ENCODE results near the gene PTPRC.
A peak's percentile ranks its signal among the peaks of the same experiment; 100 is the strongest.

Gene PTPRC

DNA sequence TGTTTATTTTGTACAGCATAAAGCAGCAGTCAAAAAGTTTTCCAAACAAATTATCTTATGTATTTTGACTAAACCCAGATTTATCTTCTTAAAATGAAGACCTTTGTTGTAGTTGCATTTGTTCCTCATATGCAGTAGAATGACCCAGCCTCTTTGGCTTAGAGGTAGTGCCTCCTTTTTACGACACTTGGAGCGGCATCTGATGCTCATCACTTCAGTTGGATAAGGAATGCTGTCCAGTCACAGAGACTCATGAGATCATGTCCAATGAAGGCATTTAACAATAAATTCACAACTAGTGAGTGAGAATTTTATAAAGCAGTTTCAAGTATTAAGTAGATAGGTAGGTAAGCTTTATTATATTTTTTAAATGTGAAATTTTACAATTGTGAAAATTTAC, 35.2 kb downstream of the PTPRC start:
- no peak for DNase-seq (ENCODE audit: low read depth in 3 of 3)

DNA sequence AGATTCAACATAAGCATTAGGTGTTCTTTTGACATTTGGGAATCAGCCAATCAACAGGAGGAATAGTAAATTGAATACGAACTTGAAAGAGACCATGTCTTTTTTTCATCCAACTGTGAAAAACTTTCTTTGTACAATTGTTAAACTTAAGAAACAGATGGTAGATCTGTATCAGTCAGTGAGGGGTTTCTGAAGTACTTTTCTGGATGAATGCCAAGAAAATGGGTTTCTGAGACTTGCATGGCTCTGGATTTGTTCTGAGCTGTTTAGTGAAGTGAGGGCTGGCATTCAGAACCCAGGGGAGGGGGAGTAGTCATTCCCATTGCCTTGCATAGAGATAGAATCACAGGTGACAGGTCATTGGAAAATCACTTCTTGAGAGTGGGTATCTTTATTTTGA, 37.4 kb downstream of the PTPRC start:
- DNase-seq (ENCODE audit: low read depth in 3 of 3) = no peak

DNA sequence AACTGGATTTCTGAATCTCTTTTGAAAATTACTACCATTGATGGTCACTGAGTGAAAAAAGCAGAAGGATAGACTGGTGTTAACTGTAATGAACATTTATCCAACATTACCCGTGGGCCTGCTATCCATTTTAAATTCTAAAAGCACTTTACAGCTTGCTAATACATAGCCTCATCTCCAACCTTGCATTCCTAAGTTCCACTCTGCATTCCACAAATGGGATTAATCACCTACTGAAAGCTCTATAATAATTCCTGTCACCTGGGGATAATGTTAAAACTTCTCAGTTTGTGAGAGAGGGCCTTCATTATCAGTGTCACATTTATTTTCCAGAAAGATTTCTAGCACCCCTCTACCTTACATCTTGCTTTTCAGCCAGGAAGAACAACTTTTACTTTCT, 38.2 kb downstream of the PTPRC start:
- DNase-seq (ENCODE audit: low read depth in 3 of 3) = no peak

DNA sequence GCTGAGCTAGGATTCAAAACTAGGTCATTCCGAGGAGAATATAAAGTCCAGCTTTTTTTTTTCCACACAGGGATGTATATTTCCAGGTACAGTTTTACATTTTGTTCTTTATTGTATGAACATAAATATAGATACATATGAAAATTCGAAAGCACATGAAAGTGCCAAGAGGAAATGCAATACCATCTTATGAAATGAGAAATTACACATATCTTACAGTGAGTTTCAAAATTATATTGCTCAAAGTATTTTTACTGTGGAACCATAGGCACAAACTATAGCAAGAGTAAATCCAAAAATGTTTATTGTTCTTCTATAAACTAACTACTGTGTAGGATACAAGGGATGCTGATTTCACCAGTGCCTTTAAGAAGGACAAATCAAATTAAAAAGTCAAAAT, 39.0 kb downstream of the PTPRC start:
- DNase-seq (ENCODE audit: low read depth in 3 of 3) = no peak

DNA sequence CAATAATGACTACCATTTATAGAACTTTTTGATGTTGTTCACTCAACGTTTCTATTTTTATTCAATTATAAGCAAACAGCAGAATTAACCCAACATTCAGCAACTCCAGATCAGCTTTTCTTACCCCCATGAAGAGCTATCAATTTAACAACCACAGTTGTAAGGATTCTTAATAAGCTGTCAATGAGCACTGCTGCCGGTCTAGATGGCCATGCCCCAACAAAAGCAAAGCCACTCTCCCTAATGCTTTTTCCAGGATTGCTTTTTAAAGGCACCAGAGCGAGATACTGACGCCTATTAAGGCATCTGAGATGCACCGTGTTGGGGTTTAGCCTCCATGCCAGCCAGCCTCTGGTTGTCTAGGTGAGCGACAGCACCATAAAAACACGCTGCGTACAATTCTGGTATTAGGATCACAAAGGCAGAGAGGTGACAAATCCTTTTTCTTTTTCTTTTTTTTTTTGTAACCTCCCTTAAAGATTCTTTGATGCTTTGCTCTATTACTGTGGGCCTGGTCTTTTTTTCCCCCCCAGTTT, 39.5 kb downstream of the PTPRC start:
- DNase-seq (ENCODE audit: low read depth in 3 of 3) = no peak

DNA sequence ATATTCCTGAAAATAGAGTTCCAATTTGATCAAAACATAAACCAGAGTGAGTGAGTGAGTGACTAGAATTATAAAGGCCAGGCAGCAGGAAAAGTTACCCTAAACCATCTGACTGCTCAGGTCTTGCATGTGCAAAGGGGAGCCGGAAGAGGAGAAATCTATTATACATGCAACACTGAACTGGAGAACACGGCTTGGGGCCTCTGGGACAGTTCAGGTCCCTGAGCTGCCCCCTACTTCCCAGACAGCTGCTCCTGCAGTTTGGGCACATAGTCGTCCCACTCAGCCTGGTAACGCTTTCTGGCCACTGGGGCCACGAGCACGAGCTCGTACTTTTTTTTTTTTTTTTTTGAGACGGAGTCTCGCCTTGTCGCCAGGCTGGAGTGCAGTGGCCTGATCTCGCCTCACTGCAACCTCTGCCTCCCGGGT, 40.1 kb downstream of the PTPRC start:
- DNase-seq (ENCODE audit: low read depth in 3 of 3) = no peak

DNA sequence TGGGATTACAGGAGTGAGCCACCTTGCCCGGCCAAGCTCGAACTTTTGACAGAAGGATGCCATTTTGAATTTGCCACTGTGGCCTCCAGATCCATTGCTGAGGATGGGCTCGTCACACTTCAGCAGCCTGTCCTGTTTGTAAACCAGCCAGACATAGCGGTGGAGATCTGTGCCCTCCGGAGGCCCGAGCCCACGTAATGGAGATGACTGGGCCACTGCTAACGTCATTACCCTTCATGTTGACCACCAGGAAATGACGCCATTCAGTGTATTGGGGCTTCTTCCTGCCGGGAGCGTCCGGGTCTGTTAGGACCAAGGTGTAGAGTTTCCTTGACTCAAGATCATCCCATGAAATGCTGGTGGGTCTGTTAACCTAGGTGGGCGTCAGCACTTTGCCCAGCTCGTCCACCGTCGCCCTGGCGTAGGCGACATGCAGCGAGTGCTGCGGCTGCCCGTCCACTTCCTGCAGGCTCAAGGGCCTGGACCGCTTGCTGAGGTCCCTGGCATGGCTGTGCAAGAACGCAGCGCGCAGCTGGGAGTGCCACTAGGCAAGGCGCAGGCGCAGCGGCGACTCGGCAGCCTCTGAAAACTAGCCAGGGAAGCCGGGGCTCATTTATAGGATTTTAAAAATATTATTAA, 40.8 kb downstream of the PTPRC start:
- no peak for DNase-seq (ENCODE audit: low read depth in 3 of 3)

DNA sequence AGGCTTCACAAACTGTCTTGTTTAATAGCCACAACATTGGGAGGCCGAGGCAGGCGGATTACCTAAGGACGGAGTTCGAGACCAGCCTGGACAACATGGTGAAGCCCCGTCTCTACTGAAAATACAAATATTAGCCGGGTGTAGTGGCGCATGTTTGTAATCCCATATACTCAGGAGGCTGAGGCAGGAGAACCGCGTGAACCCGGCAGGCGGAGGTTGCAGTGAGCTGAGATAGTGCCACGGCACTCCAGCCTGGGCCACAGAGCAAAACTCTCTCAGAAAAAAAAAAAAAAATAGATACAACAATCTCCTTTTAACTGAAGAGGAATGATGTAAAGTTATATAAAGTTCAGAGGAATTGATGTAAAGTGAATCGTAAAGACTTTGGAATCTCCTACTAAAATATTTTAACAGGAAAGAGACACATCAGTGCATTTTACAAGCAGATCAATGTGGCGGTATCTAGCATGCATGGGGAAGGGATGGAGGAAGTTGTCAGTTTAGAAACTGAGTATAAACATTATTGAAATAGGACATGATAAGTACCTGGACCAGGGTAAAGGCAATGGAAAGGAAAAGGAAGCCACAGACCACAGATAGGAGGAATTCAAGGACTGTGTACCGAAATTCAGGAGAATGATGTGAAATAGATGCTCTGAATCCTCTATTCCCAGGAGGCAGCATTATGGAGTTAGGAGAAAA, 41.5 kb downstream of the PTPRC start:
- DNase-seq (ENCODE audit: low read depth in 3 of 3) = no peak

DNA sequence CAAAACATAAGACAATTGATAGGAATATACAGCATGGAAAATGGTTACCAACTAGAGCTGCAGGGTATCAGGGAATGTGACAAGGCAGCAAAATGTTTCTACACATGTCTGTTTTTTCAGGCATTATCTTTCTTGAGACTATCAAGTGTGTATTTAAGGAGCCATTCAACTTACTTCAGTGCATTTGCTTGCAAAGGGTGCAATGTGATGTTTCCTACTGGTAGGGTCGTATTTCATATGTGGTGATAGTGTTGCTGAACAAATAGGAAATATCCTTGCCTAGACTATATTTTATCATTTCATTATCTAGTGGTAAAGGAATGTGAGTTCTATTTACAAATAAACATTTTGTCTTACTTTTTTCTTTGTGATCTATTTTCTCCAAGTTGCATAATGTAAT, 42.4 kb downstream of the PTPRC start:
- DNase-seq (ENCODE audit: low read depth in 3 of 3) = no peak

DNA sequence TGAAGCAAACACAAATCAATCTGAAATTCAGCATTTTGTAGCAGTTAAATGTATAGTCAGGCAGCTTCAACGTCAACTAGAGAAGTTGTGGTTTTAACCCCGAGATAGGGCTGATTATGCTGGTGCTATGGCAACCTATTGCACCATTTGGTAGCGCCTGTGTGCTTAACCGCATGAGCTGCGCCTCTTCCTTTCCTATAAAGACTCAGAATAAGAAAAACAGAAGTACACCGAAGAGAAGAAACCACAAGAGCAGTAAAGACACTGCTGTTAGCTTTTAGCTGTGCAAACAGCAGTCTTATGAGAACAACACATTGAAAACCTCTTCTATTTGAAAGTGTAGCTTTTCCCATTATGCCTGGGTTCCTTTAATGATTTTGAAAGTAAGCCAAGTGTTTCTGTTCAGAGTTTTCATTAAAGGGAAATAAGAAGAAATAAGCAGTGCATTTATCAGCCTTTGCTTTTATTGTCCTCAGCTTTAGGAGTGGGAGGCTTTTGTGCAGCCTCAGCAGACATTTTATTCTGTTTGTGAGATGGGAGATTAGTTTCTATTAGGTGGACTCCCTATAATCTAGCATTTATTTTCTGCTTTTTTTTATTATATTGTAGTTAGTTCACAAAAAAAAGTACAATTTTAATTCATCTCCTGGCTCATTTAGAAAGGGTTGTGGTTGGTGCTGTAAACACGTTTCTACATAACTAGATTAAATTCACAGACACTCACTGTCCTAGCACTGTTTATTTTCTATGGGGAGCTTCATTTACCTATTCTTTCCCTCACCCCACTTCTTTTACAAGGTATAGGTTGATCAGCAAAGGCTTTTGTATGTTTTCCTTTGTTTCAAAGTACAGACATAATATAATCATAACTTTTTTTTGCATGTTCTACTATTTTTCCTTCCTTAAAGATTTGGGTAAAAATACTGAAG, 43.3 kb downstream of the PTPRC start:
- DNase-seq (ENCODE audit: low read depth in 3 of 3) = peak; percentile 52 to 72 (median 55)

DNA sequence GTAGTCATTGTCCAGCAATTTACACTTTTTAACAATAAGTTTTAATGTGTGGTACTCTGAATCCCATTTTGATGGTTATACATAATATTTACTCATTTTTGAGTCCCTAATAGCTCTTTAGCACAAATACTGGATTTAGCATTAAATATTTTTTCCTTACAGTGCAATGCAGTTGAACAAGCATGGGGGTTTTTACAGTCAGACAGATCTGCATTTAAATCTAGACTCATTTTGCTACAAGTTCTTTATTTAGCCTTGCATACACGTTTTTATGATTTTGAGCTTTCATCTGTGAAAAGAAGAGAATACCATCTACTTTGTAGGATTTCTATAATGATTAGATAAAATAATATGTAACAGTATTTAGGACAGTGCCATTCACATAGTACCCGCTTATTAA, 44.0 kb downstream of the PTPRC start:
- no peak for DNase-seq (ENCODE audit: low read depth in 3 of 3)

DNA sequence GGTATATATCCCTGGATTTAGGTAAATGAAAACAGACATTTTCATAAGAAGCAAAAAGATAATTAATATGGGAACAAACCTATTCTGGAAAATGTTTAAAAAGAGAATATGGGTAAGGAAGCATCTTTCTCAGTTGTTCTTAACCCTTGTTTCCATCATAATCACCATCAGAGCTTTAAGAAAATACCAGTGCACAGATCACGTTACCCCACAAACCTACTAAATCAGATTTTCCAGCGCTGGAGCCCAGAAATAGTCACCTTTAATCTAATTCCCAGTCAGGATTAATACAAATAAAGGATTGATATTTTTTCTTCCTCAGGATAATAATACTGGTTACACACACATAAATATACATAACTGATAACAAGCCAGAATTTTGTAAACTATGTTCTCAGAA, 44.6 kb downstream of the PTPRC start:
- no peak for DNase-seq (ENCODE audit: low read depth in 3 of 3)

DNA sequence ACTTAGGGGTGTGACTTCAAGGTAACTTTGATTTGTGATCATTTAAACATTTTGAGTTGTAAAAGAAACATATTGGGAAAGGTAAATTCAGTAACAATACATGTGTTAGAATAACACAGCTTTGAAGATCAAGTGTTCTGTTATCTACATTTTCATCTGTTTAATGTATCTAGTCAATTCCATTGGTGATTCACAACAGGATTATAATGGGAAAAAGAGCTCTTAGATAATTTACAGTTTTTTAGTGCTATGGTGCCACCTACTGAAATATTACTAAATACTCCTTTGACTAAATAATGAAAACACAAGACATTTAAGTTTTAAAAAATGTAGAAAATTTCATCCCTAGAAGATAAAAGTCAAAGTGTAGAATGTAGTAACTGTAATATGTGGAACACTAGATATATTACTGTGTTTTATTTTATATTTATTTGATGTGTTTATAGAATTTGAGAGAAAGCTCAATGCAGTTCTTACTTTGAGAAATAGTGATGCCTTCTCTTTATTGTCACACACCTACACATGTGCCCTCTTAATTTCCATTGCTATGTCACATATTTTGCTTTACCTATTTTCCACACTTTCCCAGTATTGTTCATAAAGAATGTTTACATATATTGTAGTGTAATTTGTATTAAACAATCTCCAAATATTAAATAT, 47.4 kb downstream of the PTPRC start:
- DNase-seq (ENCODE audit: low read depth in 3 of 3) = no peak

DNA sequence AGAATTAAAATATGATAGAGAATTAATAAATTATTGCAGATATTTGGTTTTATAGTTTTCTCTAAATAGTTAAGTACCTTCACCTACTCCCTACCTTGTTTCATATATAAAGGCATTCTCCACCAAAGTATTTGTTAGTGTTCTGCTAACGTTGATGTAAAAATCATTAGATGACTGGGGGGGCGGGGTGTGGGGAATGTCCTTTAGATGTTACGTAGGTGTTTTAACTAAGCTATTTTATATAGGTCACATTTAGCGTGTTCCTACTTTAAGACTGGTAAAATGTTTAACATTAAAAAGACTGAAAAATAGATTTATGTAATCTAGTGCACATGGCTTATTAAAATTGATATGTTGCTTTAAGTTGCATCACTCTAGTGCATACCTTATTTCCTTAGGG, 48.6 kb downstream of the PTPRC start:
- DNase-seq (ENCODE audit: low read depth in 3 of 3) = no peak

DNA sequence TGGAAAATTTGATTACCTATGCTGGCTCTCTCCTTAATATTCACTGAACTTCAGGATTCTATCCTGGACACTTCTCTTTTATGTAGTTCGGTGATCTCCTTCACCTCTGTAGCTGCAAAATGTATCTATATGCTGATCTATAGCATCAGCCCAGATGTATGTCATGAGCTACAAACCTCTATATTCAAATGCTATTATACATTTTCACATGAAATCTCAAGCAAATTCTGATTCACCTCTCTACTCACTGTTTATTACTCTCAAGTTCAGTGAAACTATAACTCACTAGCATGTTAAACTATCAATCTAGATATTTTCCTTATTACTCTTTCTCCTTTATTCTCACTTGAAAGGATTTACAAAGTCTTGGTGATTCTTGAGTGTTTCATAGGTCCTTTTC, 52.2 kb downstream of the PTPRC start:
- DNase-seq (ENCODE audit: low read depth in 3 of 3) = no peak

DNA sequence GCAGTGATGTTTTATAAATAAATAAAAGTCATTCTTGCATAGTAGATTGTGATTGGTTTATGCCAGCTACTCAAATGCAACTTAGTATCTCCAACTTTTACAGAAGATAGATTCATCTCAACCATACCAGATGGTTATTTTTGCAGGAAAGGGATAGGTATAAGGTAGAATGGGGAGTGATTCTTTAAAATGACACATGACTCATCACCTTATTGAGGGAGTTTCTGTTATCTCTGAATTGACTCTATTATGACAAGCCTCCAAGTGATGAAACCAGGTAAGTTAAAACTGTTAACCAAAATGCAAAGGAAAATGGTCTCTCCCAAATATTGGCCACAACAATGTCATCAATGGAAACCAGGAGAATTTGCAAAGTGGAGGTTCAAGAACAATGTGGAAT, 54.5 kb downstream of the PTPRC start:
- DNase-seq (ENCODE audit: low read depth in 3 of 3) = no peak

DNA sequence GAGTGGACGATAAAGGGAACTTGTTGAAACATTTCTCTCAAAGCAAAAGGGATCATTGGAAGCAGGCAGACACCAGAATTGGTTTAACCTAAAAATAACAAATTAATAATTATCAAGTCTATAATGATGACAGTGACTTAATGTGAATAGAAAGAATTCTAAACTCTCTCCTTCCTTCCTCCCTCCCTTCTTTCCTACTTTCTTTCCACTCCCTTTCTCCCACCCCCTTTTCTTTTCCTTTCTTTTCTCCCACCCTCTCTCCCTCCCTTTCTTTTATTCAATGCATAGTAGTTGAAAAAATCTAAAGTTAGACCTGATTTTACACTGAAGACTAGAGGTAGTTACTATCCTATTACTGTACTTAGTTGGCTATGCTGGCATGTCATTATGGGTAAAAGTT, 55.7 kb downstream of the PTPRC start:
- DNase-seq (ENCODE audit: low read depth in 3 of 3) = no peak

DNA sequence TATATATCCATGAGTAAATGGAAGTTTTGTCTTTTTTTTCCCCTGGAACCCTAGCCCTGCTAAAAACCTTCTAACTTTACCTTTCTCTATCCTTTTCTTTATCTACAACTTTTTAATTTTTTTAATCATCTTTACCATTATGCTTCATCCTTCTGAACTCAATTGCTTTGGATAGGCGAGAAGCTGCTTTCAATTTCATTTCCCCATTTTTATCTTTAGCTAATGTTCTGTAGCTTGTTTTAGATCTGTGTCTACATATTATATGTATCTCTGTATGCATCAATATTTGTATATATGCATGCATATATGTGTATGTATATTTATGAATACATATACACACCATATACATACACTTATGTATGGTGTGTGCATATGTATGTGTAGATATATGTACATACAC, 57.4 kb downstream of the PTPRC start:
- DNase-seq (ENCODE audit: low read depth in 3 of 3) = no peak

DNA sequence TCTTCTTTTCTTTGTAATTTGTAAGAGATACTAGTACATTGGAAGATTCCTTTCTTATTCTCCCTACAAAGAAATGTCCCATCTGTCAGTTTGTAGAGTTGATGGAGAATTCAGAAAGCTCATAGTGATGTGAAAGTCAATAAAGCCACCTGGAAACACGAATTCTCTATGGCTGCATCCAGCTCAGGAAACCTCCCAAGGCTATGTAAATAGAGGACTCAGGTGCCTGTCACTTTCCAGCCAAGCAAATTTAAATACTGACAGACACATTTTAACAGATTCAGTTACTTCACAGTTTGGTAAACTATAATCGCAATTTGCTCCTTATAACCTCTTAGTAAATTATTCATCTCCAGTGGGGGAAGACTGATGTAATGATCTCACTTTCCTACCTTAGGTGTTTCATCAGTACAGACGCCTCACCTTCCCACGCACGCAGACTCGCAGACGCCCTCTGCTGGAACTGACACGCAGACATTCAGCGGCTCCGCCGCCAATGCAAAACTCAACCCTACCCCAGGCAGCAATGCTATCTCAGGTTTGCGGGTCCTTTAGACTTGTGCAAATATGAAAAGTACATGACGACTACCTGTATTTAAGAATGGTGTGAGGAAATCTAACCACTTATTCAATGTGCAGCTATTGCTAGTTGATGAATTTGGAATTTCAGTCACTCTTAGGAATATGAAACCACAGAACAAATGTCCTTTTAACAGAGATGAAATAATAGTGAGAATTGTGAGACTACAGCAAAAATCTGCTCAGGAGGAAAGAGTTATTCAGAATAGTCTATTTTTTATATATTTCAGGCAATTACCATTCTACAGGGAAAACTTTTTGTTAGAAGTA, 60.6 kb downstream of the PTPRC start:
- peak; percentile 52 to 74 (median 66) for DNase-seq (ENCODE audit: low read depth in 3 of 3)

DNA sequence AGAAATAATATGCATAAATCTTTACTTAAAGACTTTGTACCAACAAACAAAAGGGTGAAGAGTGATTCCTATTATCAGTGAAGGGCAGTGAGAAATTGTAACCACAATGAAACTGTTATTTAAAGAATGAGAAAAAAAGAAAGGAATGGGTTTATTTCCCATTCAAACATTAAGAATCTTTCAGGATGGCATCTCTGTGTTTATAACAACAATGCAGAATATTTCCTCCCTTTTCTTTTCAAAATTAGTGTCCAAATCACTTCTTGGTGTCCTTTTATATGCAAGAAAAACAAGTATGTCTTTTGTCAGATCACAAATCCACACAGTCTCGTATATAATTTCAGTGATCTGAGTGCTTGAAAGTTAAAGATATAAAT, 61.2 kb downstream of the PTPRC start:
- DNase-seq (ENCODE audit: low read depth in 3 of 3) = no peak

DNA sequence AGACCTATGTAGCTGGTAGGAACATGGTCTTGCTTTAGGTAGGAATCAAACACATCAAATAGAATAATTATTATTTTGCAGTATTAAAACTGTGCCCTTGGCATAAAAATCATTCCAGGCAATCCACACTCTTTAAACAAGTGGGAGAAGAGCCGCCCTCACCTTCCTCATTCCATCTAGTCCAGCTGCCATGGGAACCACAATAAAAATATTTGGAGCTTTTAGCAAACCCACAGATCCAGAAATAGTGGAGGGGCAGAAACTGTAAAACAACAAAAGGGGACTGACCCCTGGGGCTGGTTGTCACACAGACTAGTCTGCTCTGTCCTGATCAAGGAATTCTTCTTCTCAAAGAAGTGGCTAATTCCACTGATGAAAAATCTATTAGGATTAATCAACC, 61.6 kb downstream of the PTPRC start:
- DNase-seq (ENCODE audit: low read depth in 3 of 3) = no peak
